HL-60 (cell line): ENCODE measurements around the gene C11orf87.

Source experiments
- CTCF ChIP-seq: IDR thresholded peaks from one replicate; pipeline ENCODE4 v1.5.1; 2011; ENCODE audit warnings: low read length, control low read depth, inconsistent platforms; ENCODE audit not compliant: insufficient read depth
- POLR2AphosphoS5 ChIP-seq: IDR thresholded peaks from 2 replicates; pipeline ENCODE4 v1.6.1; 2012; ENCODE audit warnings: low read depth
- REST ChIP-seq: IDR thresholded peaks from 2 replicates; pipeline ENCODE4 v1.6.1; 2012; ENCODE audit warnings: low read depth; ENCODE audit not compliant: insufficient replicate concordance

- no peak for TF ChIP-seq CTCF
- no peak for TF ChIP-seq POLR2AphosphoS5
- TF ChIP-seq REST, result no peak
Measured at GRCh38 chr11:109377039-109377742, 44.8 kb upstream of the C11orf87 start.
